EH (cell line): ENCODE measurements around the gene PTGES.
"Not testable (repeated sequence)": the region's sequence is repeated elsewhere in the genome, so short reads cannot be mapped to it uniquely, and the experiment has no call there.

Experiments used
- DNase-seq: peaks from one replicate; pipeline ENCODE4 v3.0.0-alpha.2; 2015; ENCODE audit warnings: low read depth

The PTGES gene

GRCh38 chr9:129752900-129753729 is at the start of gene PTGES:
Gene PTGES, minus strand, starts transcription at chr9:129753042. Its CDS starts 30 bp downstream, at chr9:129753012.
- DNase-seq, result peak; percentile 92

- no peak for DNase-seq
Measured at GRCh38 chr9:129801504-129801903, 48.7 kb upstream of the PTGES start.

GRCh38 chr9:129798973-129799372 is 46.1 kb upstream of the PTGES start:
- no peak for DNase-seq

GRCh38 chr9:129796029-129796428 is 43.2 kb upstream of the PTGES start:
- not testable (repeated sequence) for DNase-seq

- DNase-seq, result no peak
Measured at GRCh38 chr9:129794549-129794948, 41.7 kb upstream of the PTGES start.

GRCh38 chr9:129786481-129786880 is 33.6 kb upstream of the PTGES start:
- DNase-seq, result no peak

GRCh38 chr9:129785866-129786265 is 33.0 kb upstream of the PTGES start:
- peak; percentile 23 for DNase-seq

- DNase-seq, result peak; percentile 29
Measured at GRCh38 chr9:129784970-129785369, 32.1 kb upstream of the PTGES start.

- peak; percentile 77 for DNase-seq
Measured at GRCh38 chr9:129783516-129784361, 30.9 kb upstream of the PTGES start.

- peak; percentile 68 for DNase-seq
Measured at GRCh38 chr9:129781981-129782380, 29.1 kb upstream of the PTGES start.

GRCh38 chr9:129781131-129781530 is 28.3 kb upstream of the PTGES start:
- DNase-seq, result no peak

GRCh38 chr9:129779560-129780190 is 26.8 kb upstream of the PTGES start:
- no peak for DNase-seq

GRCh38 chr9:129778469-129778868 is 25.6 kb upstream of the PTGES start:
- no peak for DNase-seq

- no peak for DNase-seq
Measured at GRCh38 chr9:129777769-129778130, 24.9 kb upstream of the PTGES start.

GRCh38 chr9:129776938-129777768 is 24.3 kb upstream of the PTGES start:
- DNase-seq, result peak; percentile 100

- DNase-seq, result peak; percentile 60
Measured at GRCh38 chr9:129776566-129776937, 23.7 kb upstream of the PTGES start.

- DNase-seq, result not testable (repeated sequence)
Measured at GRCh38 chr9:129776096-129776495, 23.3 kb upstream of the PTGES start.

GRCh38 chr9:129775448-129775798 is 22.6 kb upstream of the PTGES start:
- no peak for DNase-seq

GRCh38 chr9:129774791-129775447 is 22.1 kb upstream of the PTGES start:
- DNase-seq, result no peak

- peak; percentile 85 for DNase-seq
Measured at GRCh38 chr9:129773262-129774048, 20.6 kb upstream of the PTGES start.
